D341Med (cell line): ENCODE results near the gene NAA60.
"Not testable (repeated sequence)": the region's sequence is repeated elsewhere in the genome, so short reads cannot be mapped to it uniquely, and the experiment has no call there.

Source experiments
- DNase-seq: peaks from one replicate; pipeline ENCODE4 v3.0.0; 2012; ENCODE audit warnings: low spot score

Gene NAA60

GRCh38 chr16:3511286-3512180 lies 68.1 kb downstream of the NAA60 start:
- DNase-seq = no peak

- no peak for DNase-seq
Observed at GRCh38 chr16:3513892-3514583, 70.6 kb downstream of the NAA60 start.

GRCh38 chr16:3514621-3515020 lies 71.1 kb downstream of the NAA60 start:
- no peak for DNase-seq

- DNase-seq = no peak
Observed at GRCh38 chr16:3515897-3516296, 72.4 kb downstream of the NAA60 start.

- no peak for DNase-seq
Observed at GRCh38 chr16:3518292-3518985, 75.0 kb downstream of the NAA60 start.

GRCh38 chr16:3518986-3519348 lies 75.5 kb downstream of the NAA60 start:
- no peak for DNase-seq

GRCh38 chr16:3519581-3519980 lies 76.1 kb downstream of the NAA60 start:
- DNase-seq = no peak

GRCh38 chr16:3520413-3520812 lies 76.9 kb downstream of the NAA60 start:
- DNase-seq = no peak

GRCh38 chr16:3520841-3521240 lies 77.4 kb downstream of the NAA60 start:
- DNase-seq = no peak

- DNase-seq = no peak
Observed at GRCh38 chr16:3523281-3523680, 79.8 kb downstream of the NAA60 start.

- DNase-seq = no peak
Observed at GRCh38 chr16:3525951-3526350, 82.5 kb downstream of the NAA60 start.

- DNase-seq = not testable (repeated sequence)
Observed at GRCh38 chr16:3527216-3527829, 83.8 kb downstream of the NAA60 start.

GRCh38 chr16:3528406-3528805 lies 84.9 kb downstream of the NAA60 start:
- no peak for DNase-seq

GRCh38 chr16:3529175-3529574 lies 85.7 kb downstream of the NAA60 start:
- DNase-seq = no peak

GRCh38 chr16:3530371-3530914 lies 87.0 kb downstream of the NAA60 start:
- no peak for DNase-seq

GRCh38 chr16:3532741-3533140 lies 89.3 kb downstream of the NAA60 start:
- no peak for DNase-seq

GRCh38 chr16:3534126-3534525 lies 90.6 kb downstream of the NAA60 start:
- DNase-seq = no peak

- no peak for DNase-seq
Observed at GRCh38 chr16:3536271-3536731, 92.8 kb downstream of the NAA60 start.
